Measurements from ENCODE around the gene PHF1. TPM values are rescaled to one million over a fixed set of nuclear protein-coding genes. Genes with fewer than 3 reads are reported as not detected.

PHF1 gene
- polyA plus RNA-seq, 1 donor: 68.8 TPM

DNA sequence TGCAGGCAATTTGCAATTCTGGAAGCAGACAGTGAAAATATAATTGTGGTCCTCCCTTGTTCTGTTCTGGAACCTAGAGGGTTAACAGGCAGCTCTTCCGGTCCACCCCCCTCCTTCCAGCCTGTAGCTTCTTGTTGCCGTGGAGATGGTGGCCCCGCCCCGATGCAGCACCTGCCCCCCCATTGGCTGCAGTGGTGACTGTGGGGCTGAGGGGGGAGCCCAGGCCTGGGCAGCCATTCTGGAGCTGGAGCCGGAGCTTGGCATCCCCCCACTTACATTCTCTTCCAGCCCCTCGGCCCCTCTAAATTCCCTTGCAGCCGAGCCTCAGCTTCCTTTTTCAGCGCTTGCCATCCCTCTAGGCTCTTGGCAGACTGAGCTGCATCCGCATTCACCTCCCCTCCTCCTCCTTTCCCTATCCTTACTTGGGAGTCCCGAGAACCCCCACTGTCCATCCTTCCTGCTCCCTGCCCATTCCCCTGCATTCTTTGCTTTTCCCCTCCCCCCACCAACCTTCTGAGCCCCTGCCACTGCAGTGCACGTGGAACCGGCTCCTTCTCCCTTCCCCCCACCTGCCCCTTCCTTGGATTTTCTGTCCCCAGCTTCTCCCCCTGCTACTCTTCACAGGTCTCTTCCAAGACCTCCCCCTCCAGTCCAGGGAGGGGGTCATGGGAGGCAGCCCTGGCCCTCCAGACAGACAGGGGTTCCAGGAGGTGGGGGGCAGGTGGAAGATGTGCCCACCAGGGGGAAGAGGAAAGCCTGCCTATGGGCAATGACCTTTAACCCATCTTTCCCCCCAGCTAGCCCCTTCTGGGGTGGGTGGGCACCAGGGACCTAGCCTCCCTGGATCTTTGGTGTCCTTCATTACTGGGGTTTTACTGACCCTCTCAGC, 20.4 kb downstream of the PHF1 start:
- no peak for DNase-seq

DNA sequence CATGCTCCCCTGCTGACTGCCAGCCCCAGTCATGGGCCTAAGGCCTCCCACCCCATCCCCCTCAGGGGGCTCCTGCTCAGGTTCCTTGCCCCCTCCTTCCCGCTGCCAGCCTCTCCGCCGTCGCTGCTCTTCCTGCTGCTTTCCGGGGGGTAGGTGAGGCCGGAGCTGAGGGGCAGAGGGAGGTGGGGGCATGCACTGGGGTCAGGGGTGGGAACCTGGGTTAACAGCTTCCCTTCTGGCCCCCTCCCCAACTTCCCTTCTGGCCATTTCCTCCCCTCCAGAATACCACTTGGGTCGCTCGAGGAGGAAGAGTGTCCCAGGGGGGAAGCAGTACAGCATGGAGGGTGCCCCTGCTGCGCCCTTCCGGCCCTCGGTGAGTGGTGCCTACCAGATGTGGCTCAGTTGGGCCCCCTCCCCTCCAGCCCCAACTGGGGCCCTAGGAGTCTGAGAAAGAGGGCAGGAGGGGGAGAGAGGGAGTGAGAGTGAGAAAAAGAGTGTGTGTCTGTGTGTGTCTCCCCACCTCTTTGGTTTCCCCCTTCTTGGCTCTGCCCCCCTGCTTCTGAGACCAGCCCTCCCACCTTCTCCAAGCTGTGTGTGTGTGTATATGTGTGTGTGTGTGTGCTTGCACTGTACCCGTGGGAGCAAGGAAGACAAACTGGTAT, 21.2 kb downstream of the PHF1 start:
- DNase-seq: no peak

DNA sequence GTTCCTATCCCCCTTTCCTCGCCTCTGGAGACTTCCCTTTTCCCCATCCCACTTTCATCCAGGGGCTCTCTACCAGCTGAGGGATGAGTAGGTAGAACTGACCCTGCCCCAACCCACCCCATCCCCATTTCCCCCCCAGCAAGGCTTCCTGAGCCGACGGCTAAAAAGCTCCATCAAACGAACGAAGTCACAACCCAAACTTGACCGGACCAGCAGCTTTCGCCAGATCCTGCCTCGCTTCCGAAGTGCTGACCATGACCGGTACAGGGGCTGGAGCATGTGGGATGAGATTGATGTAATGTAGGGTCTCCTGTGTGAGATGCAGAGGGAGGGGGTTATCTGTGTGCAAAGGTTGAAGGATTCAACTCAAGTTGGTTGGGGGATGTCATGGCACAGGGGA, 21.7 kb downstream of the PHF1 start:
- no peak for DNase-seq

DNA sequence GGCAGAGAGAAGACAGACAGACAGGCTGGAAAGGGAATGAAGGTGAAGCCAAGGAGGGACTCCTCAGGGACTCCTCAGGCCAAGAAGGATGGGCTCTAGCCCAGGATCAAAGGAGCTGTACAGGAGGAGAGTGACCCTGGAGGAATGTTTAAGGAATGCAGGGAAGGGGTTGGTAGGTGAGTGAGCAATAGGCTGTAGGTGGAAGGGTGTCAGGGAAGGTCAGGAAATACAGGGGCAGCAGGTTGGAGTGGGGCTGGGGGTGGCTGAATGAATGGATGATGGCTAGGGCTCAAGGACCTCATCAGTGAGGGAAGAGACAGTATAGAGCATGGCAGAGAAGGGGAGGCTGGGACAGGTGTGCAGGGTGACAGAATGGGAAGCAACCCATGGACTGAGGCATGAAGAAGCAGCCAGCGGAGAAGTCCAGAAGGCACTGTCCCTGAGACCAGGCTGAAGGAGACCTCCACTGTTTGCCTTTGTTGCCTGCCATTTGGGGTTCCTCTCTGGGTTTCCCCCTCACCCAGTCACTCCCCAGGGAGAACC, 22.3 kb downstream of the PHF1 start:
- no peak for DNase-seq

DNA sequence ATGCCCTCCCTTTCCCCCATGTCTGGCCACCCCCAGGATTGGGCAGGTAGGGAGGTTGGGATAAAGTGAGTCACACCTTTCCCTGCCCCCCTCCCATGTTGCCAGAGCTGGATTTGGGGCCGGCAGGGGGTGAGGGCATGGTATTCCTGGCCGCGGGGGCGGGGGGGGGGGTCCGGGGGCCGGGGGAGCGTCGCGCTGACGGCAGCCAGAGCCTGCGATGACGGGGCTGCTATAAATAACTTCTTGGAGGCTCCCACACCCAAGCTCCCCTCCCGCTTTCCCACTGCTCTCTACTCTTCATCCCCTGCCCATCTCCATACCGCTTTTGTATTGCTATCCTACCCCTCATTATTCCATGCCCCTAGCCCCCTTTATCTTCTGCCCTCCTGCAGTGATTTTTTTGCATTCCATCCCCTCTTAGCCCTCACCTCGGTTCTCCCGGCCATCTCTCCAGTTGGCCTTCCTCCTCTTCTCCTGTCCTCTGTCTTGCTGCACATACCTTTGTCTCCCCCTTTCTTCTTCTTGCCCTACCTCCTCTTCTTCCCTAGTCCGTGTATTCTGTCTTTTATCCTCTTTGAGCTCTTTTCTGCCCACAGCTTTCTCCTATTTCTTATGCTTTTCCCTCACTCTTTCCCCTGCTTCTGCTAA, 22.9 kb downstream of the PHF1 start:
- no peak for DNase-seq

DNA sequence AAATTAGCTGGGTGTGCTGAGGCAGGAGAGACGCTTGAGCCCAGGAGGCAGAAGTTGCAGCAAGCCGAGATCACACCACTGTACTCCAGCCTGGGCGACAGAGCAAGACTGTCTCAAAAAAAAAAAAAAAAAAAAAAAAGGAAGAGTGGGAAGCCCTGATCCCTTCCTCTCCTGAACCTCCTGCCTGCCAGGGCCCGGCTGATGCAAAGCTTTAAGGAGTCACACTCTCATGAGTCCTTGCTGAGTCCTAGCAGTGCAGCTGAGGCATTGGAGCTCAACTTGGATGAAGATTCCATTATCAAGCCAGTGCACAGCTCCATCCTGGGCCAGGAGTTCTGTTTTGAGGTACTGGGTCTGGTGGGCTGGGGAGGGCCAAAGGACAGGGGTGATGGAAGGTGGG, 24.1 kb downstream of the PHF1 start:
- no peak for DNase-seq

DNA sequence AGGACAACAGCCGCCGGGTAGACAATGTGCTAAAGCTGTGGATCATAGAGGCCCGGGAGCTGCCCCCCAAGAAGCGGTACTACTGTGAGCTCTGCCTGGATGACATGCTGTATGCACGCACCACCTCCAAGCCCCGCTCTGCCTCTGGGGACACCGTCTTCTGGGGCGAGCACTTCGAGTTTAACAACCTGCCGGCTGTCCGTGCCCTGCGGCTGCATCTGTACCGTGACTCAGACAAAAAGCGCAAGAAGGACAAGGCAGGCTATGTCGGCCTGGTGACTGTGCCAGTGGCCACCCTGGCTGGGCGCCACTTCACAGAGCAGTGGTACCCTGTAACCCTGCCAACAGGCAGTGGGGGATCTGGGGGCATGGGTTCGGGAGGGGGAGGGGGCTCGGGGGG, 26.9 kb downstream of the PHF1 start:
- no peak for DNase-seq

DNA sequence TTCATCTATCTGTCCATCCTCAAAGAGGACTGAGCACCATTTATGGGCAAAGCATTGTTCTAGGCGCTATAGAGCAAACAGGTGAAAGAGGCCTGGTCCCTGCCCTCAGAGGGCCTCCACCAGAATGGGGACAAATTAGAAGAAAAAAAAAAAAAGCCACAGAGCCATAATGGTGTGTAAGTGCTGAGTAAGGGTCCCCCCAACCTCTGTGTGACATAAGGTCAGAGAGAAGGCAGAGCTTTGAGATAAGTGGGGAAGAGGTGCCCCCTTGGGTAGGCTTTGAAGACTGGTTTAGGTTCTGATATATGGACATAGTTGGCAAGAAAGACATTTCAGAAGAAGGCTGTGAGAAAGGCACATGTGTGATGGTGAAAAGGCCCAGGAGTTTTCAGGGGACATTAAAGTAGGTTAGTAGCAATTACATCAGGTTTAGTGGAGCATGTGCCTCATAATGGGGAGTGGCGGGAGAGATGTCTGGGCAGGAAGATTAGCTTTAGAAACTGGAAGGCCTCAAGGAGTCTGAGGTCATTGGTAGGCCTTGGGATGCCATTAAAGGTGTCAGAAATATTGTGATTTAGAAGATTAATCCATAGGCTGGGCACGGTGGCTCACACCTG, 28.3 kb downstream of the PHF1 start:
- DNase-seq: no peak

DNA sequence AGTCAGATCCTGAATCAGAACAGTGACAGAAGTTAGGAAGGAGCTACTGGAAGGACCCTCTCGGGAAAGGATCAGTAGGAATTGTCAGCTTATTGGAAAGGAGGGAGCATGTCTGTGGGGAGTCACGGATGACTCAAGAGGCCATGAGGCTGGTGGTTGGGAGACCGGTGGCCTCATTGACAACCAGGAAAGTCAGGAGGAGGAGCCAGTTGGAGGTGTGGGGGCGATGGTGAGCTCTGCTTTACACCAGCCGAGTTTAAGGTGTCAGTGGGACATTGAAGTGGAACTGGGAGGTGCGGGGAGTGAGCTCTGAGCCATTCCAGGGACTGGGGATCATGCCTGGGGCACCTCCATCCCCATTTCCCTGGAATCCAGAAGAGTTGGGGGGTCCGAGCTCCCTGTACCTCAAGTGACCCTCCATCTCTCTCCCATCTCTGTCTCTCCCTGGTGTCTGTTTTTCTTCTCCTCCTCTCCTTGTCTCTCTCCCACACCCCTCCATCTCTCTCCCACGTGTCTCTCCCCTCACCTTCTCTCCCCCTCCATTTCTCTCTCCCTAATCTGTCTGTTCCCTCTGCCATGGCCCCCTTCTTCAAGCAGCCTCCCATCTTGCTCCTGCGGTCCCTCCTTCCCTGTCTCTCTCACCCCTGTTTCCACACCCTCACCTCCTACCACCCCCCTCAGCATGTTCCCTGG, 29.3 kb downstream of the PHF1 start:
- DNase-seq: no peak

DNA sequence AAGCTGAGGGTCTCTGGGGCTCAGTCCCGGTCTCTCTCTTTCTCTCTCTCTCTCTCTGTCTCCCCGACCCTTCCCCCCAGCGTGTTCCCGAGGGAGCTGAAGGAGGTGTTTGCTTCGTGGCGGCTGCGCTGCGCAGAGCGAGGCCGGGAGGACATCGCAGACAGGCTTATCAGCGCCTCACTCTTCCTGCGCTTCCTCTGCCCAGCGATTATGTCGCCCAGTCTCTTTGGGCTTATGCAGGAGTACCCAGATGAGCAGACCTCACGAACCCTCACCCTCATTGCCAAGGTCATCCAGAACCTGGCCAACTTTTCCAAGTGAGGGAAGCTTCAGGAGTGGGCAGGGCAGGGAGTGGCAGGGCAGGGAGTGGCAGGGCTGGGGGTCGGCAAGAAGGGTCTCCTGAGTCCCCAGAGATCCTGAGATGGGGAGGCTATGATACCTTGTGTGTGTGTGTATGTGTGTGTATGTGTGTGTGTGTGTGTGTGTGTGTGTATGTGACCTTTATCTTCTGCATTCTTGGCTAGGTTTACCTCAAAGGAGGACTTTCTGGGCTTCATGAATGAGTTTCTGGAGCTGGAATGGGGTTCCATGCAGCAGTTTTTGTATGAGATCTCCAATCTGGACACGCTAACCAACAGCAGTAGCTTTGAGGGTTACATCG, 30.0 kb downstream of the PHF1 start:
- DNase-seq: no peak

DNA sequence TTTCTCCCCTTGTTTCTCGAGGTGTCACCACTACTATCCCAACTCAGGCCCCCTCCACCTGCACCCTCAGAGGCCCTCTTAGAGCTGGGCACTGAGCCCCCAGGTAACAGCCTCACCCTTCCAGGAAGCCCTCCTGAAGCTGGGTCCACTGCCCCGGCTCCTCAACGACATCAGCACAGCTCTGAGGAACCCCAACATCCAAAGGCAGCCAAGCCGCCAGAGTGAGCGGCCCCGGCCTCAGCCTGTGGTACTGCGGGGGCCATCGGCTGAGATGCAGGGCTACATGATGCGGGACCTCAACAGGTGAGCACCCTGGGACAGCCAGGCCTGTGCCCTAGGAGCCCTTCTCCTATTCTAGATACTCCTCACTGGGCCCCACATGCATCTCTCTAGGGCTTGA, 30.6 kb downstream of the PHF1 start:
- no peak for DNase-seq

DNA sequence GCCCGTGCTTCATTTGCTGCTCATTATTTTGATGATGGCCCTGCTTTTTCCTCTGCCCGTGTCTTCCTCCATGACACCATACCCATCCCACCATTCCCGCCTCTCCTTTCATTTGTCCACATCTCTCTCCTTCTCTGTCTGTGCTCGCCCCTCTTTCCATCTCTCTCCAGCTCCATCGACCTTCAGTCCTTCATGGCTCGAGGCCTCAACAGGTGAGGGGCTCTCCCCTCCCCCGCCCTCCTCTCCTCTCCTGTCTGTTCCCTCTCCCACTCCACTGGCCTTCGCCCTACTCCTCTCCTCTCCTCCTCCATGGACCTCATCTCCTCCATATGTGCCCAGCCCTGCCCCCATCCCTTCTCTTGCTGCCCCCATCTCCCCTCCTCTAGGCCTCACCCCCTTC, 31.5 kb downstream of the PHF1 start:
- DNase-seq: no peak

DNA sequence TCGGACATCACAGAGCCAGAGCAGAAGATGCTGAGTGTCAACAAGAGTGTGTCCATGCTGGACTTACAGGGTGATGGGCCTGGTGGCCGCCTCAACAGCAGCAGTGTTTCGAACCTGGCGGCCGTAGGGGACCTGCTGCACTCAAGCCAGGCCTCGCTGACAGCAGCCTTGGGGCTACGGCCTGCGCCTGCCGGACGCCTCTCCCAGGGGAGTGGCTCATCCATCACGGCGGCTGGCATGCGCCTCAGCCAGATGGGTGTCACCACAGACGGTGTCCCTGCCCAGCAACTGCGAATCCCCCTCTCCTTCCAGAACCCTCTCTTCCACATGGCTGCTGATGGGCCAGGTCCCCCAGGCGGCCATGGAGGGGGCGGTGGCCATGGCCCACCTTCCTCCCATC, 32.2 kb downstream of the PHF1 start:
- DNase-seq: no peak

DNA sequence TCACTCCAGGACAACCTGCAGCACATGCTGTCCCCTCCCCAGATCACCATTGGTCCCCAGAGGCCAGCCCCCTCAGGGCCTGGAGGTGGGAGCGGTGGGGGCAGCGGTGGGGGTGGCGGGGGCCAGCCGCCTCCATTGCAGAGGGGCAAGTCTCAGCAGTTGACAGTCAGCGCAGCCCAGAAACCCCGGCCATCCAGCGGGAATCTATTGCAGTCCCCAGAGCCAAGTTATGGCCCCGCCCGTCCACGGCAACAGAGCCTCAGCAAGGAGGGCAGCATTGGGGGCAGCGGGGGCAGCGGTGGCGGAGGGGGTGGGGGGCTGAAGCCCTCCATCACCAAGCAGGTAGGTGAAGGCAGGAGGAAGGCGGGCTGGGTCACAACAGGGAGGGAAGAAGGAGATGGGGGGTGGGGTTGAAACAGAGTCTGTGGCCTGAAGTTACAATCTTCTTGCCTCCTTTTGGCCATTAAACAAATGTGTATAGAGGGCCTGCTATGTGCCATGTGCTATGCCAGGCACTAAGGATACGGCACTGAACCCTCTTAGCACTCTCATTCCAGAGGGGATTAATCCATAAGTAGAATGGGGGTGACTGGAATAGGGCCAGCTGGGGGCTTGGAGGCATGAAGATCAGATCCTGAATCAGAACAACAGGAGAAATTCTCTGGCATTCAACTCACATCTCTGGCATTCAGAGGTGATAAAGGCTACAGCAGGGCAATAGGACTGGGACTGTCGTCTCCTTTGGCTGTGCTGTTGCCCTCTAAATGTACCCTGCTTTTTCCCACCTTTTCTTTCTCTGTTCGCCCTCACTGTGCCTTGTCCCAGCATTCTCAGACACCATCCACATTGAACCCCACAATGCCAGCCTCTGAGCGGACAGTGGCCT, 33.0 kb downstream of the PHF1 start:
- no peak for DNase-seq

DNA sequence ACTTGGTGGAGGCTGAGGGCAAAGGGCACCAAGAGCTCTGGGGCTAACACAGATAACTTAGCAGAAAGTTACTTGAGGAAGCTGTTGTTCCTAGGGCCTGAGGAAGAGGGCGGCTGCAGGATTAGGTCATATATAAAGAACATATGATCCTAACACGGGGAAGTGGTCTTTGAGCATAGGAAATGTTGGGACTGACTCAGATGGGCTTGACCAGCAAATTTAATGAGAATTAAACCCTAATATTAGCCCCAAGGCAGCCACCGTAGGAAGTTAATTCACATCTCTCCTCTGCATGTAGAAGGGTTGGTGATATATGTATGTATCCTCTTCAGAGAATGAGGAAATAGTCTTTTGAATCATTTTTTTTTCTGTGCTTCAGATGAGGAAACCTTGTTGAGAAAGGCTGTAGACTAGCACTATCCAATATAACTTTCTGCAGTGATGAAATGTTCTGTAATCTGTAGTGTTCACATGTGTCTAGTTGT, 34.3 kb downstream of the PHF1 start:
- no peak for DNase-seq

DNA sequence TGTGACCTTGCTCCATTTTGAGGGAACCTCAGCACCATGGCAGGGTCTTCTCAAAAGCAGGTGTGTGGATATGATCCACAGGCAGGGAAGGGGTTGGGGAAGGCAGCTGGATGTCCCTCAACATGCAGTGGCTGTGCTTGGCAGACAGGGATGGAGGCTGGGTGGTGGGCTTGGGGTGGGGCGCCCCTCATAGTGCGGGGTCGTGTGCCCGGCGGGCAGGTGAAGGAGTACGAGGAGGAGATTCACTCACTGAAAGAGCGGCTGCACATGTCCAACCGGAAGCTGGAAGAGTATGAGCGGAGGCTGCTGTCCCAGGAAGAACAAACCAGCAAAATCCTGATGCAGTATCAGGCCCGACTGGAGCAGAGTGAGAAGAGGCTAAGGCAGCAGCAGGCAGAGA, 35.5 kb downstream of the PHF1 start:
- DNase-seq: no peak

DNA sequence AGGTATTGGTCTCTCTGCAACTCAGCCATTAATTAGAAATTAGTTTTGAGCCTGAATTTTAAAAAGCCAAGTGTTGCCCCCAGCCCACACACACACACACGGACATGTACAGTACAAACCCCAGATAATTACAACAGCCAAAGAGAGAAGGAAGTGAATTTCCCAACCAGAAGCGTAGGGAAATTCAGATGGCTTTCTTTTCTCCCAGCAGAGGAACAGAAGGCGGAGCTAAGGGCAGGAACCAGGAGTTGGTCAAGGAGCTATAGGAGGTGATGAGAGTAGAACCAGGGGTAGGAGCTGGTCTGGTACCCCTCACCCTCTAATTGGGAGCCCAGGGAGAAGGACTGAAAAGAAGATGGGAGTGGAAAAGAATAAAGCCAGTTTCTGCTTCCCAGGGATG, 39.6 kb downstream of the PHF1 start:
- DNase-seq: no peak

DNA sequence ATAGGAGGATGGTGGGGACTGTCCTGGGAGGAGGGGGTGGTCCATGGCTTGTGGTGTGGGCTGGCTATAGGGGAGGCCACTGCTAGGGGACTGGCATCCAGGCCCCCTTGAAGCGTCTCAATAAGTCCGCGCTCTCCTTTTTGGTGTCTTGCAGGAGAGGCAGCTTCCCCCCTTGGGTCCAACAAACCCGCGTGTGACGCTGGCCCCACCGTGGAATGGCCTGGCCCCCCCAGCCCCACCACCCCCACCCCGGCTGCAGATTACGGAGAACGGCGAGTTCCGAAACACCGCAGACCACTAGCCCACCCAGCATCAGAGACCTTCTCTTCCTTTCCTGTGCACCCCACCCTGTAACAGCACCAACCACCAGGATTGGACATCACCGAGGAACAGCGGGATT, 40.8 kb downstream of the PHF1 start:
- no peak for DNase-seq

DNA sequence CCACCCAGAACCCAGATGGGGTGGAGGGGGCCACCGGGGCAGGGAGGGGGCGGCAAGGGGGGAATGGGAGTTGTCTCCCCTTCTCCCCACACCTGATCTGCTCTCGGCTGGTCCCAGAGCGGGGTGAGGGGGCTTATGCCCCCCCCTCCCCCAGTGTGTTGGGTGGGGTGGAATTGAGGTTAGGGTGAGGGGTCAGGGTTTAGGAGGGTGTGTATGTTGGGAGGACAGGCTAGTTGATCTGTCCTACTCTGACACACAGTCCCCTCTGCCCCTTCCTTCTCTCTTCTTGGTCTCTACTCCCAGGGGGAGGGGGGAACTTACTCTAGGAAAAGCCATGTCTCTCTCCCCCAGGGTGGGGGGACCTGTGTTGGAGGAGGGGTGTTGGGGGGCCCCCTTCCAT, 41.7 kb downstream of the PHF1 start:
- DNase-seq: no peak

DNA sequence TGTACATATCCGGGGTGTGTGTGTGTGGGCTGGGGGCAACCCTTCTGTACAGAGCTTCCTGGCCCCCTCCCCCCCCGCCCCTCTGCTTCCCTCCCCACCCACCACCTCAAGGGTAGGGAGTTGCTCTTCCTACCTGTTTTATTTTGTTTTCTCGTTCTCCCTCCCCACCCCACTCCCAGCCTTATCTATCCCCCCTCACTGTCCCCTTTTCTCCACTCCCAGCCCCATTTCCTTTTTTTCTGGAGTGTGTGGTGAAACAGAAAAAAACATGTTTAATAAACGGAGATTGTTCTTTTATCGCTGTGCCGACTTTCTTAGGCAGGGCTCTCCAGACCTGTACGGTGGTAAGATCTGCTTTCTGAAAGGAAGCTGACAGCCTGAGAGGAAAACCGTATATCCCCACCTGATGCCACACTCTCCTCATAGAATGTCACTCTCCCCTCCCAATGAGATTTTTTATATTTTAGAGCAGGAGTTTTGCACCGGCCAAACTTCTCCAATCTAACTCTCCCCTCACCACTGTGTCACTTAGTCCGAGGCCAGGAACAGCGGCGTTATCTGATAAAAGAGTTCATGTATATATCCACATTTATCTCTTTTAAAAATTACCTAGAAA, 42.7 kb downstream of the PHF1 start:
- no peak for DNase-seq

All from left kidney (tissue), 2 donors.